ENCODE measurements around the gene HSD17B14. TPM values are rescaled to one million over a fixed set of nuclear protein-coding genes. Genes with fewer than 3 reads are reported as not detected.

Gene HSD17B14
- total RNA-seq, 1 experiment from 2014 or later = 2.6 TPM

DNA sequence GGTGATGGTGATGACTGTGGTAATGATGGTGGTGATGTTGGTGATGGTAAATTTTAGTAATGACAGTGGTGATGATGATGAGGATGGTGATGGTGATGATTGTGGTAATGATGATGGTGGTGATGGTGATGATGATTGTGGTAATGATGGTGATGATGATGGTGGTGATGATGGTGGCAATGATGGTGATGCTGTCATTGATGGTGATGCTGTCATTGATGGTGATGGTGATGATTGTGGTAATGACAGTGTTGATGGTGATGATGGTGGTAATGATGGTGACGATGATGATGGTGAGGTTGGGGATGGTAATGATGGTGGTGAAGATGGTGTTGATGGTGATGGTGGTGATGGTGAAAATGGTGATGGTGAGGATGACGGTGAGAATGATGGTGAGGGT, 13.8 kb downstream of the HSD17B14 start:
- Mint-ChIP-seq H3K9me3 (ENCODE audit: low read depth, unreplicated experiment) (no peaks in the 10 kb centered on the region), H3K4me3 (ENCODE audit: low read depth, unreplicated experiment) (no peak overlapping the region), H3K27ac (ENCODE audit: unreplicated experiment) (no peak overlapping the region), H3K4me1 (ENCODE audit: low read depth, unreplicated experiment) (peaks cover 11% of the 10 kb centered on the region), H3K27me3 (ENCODE audit: unreplicated experiment) (no peaks in the 10 kb centered on the region), H3K36me3 (ENCODE audit: insufficient read depth, unreplicated experiment) (peaks cover 5% of the 10 kb centered on the region)
- no peak for DNase-seq
- CTCF ChIA-PET = no interaction called here
- TF ChIP-seq, protein P1, sequence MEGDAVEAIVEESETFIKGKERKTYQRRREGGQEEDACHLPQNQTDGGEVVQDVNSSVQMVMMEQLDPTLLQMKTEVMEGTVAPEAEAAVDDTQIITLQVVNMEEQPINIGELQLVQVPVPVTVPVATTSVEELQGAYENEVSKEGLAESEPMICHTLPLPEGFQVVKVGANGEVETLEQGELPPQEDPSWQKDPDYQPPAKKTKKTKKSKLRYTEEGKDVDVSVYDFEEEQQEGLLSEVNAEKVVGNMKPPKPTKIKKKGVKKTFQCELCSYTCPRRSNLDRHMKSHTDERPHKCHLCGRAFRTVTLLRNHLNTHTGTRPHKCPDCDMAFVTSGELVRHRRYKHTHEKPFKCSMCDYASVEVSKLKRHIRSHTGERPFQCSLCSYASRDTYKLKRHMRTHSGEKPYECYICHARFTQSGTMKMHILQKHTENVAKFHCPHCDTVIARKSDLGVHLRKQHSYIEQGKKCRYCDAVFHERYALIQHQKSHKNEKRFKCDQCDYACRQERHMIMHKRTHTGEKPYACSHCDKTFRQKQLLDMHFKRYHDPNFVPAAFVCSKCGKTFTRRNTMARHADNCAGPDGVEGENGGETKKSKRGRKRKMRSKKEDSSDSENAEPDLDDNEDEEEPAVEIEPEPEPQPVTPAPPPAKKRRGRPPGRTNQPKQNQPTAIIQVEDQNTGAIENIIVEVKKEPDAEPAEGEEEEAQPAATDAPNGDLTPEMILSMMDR (IDR thresholded peaks at IDR 0.05; ENCODE audit: unreplicated experiment) = no peak
- BruUV-seq (replicated peaks) = no TSS peak
- intact Hi-C loops (cut with micrococcal nuclease; ENCODE audit: unreplicated experiment) = no loop called here

DNA sequence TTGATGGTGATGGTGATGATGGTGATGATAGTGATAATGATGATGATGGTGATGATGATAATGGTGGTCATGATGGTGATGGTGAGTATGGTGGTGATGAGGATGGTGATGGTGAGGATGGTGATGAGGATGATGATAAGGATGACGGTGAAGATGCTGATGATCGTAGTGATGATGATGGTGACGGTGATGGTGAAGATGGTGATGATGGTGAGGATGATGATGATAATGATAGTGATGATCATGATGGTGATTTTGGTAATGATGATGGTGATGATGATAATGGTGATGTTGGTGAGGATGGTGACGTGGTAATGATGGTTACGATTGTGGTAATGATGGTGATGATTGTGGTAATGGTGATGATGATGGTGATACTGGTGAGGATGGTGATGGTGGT, 14.7 kb downstream of the HSD17B14 start:
- Mint-ChIP-seq H3K4me3 (ENCODE audit: low read depth, unreplicated experiment) (no peak overlapping the region), H3K9me3 (ENCODE audit: low read depth, unreplicated experiment) (no peaks in the 10 kb centered on the region), H3K27ac (ENCODE audit: unreplicated experiment) (no peak overlapping the region), H3K27me3 (ENCODE audit: unreplicated experiment) (no peaks in the 10 kb centered on the region), H3K4me1 (ENCODE audit: low read depth, unreplicated experiment) (peaks cover 11% of the 10 kb centered on the region), H3K36me3 (ENCODE audit: insufficient read depth, unreplicated experiment) (peaks cover 5% of the 10 kb centered on the region)
- TSS peak; percentile 15 for BruUV-seq (replicated peaks)
- DNase-seq = no peak
- TF ChIP-seq, protein P1 (IDR thresholded peaks at IDR 0.05; ENCODE audit: unreplicated experiment) = no peak
- CTCF ChIA-PET = interaction anchor here (0.6 kb wide), 1 partner anchor 28 kb away, joined by 3 read pairs; no protein-coding TSS in a partner anchor
- intact Hi-C loops (cut with micrococcal nuclease; ENCODE audit: unreplicated experiment) = no loop called here

DNA sequence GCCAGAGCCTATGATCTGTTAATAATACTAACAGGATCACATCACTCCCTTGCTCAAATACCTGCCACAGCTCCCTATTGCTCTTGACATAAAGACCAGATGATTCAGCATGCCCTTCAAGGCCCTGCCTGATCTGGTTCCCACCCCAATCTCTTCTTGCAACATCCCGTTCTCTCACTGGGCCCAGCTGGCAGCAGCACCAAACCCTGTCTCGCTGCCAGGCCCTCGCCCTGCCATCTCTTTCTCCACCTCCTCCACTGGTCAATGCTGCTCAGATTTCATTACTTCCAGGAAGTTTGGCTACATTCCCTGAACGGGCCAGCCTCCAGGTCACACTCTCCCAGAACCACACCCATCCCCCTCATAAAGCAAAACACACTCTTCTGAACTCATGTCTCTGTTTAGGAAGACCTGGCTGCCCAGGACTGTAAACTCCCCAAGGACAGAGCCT, 16.9 kb downstream of the HSD17B14 start:
- Mint-ChIP-seq H3K27ac (ENCODE audit: unreplicated experiment) (peak overlapping the region; percentile 46), H3K4me1 (ENCODE audit: low read depth, unreplicated experiment) (peaks cover 11% of the 10 kb centered on the region), H3K4me3 (ENCODE audit: low read depth, unreplicated experiment) (peak overlapping the region; percentile 0), H3K9me3 (ENCODE audit: low read depth, unreplicated experiment) (no peaks in the 10 kb centered on the region), H3K27me3 (ENCODE audit: unreplicated experiment) (no peaks in the 10 kb centered on the region), H3K36me3 (ENCODE audit: insufficient read depth, unreplicated experiment) (peaks cover 3% of the 10 kb centered on the region)
- CTCF ChIA-PET = interaction anchor here (1.1 kb wide), 1 partner anchor 13 kb away, joined by 3 read pairs; no protein-coding TSS in a partner anchor
- TF ChIP-seq, protein P1 (IDR thresholded peaks at IDR 0.05; ENCODE audit: unreplicated experiment) = no peak
- DNase-seq = peak; percentile 83
- BruUV-seq (replicated peaks) = no TSS peak
- intact Hi-C loops (cut with micrococcal nuclease; ENCODE audit: unreplicated experiment) = no loop called here

DNA sequence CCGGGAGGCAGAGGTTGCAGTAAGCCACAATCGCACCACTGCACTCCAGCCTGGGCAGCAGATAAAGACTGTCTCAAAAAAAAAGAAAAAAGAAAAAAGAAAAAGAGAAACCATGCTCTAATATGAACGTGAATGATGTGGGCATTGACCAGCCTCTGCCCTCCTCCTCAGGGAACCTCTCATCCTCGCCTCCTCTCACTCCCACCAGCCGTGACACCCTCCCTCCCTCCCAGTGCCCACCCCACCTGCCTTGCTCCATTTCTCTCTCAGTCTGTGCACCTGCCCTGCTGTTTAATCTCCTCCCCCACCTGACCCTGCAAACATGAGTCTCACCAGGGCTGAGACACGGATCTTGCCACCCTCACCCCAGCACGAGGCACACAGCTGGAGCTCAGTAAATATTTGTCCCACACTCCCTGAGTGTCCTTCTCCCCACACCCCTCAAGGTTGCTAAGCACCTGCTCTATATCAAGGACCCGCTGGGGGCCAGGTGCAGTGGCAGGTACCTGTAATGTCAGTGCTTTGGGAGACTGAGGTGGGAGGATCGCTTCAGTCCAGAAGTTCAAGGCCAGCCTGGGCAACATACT, 18.0 kb downstream of the HSD17B14 start:
- Mint-ChIP-seq H3K27me3 (ENCODE audit: unreplicated experiment) (no peaks in the 10 kb centered on the region), H3K4me3 (ENCODE audit: low read depth, unreplicated experiment) (no peak overlapping the region), H3K27ac (ENCODE audit: unreplicated experiment) (no peak overlapping the region), H3K9me3 (ENCODE audit: low read depth, unreplicated experiment) (no peaks in the 10 kb centered on the region), H3K36me3 (ENCODE audit: insufficient read depth, unreplicated experiment) (no peaks in the 10 kb centered on the region), H3K4me1 (ENCODE audit: low read depth, unreplicated experiment) (peaks cover 11% of the 10 kb centered on the region)
- BruUV-seq (replicated peaks) = no TSS peak
- intact Hi-C loops (cut with micrococcal nuclease; ENCODE audit: unreplicated experiment) = no loop called here
- TF ChIP-seq, protein P1 (IDR thresholded peaks at IDR 0.05; ENCODE audit: unreplicated experiment) = no peak
- CTCF ChIA-PET = no interaction called here
- no peak for DNase-seq
